GM21367 (cell line): ENCODE data around the gene NOD2.

Experiments
- ATAC-seq: cut with Tn5 transposase; IDR thresholded peaks from one replicate; pipeline ENCODE4 v1.9.1; 2021; ENCODE audit not compliant: unreplicated experiment

NOD2 gene

GRCh38 chr16:50690177-50690576 lies 3.2 kb upstream of the NOD2 start:
- no peak for ATAC-seq

GRCh38 chr16:50692644-50692998 lies 785 bp upstream of the NOD2 start:
- ATAC-seq: no peak

DNA sequence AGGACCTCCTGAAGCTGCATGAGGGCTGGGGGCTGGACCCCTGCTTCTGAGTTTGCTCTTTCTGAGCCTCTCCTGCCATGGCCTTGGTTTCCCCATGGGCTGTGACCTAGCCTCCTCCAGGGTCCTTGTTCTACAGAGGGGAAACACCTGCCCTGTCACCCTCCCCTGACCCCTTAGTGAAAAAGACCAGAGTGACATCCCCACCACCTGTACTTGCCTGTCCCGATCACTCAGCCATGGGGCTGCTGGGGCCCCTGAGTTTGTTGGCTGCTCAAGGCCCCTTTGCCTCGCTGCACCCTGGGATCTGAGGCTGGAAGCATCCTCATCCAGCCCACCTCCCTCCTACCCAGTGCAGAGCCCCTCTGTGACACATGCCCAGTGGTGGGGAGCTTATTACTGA lies 800 bp downstream of the NOD2 start:
- no peak for ATAC-seq

- ATAC-seq: no peak
These were observed 1.9 kb downstream of the NOD2 start for GRCh38 chr16:50695017-50696000.

- no peak for ATAC-seq
These were observed 2.7 kb downstream of the NOD2 start for GRCh38 chr16:50696126-50696525.

GRCh38 chr16:50696575-50697420 lies 3.4 kb downstream of the NOD2 start:
- peak; percentile 45 for ATAC-seq

- ATAC-seq: no peak
These were observed 4.0 kb downstream of the NOD2 start for GRCh38 chr16:50697421-50697715.

DNA sequence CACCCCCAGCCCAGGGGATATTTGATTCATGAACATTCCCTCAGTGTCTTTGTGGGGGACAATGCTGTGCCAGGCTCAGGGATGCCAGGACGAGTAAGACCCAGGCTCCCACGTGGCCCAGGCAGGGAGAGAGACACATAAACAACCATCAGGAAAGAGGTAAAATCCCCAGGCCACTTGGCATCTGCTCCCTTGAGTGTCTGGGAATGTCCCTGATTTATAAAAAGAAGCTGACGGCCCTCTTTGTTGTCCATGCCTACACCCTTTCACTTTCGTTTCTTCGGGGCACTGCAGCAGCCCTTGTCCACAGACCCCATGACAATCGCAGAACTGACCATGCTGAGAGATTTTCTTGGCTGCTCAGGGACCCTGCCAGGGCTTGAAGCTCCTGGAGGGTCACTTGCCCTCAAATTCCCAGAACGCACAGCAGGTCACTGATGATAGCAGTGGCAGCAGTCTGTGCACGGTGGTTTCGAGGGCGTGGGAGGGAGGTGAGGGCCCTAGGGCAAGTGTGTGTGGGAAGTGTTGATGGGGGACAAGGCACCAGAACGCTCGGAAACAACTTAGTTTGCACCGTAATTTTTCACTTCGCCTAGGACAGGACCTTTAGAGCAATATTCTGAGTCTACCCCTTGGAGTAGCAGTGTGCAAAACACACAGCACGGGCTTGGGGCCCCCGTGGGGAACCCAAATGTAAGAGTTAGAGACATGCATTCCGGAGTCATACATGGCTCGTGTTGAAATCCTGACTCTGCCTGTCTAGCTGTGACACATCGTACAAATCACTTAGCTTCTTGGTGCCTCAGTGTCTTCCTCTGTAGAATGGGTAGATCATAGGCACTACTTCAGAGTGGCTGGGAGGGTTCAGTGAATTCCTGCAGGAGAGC lies 4.7 kb downstream of the NOD2 start:
- peak; percentile 34 for ATAC-seq

DNA sequence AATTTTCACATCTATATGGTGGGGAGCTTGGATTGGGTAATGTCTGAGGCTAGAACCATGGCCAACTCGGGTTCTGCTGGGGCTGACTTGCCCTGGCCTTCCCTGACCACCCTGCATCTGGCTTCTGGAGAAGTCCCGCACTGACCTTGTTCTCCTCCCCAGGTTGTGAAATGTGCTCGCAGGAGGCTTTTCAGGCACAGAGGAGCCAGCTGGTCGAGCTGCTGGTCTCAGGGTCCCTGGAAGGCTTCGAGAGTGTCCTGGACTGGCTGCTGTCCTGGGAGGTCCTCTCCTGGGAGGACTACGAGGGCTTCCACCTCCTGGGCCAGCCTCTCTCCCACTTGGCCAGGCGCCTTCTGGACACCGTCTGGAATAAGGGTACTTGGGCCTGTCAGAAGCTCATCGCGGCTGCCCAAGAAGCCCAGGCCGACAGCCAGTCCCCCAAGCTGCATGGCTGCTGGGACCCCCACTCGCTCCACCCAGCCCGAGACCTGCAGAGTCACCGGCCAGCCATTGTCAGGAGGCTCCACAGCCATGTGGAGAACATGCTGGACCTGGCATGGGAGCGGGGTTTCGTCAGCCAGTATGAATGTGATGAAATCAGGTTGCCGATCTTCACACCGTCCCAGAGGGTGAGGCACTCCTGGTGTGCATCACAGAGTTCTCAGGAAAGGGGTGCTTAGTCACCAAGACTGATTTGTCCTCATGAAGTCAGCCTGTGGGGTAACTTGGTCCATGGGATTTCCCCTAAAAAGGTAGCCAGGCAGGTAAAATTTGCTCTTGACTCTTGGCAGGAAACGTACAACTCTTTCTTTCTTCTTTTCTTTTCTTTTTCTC lies 6.1 kb downstream of the NOD2 start:
- ATAC-seq: no peak

DNA sequence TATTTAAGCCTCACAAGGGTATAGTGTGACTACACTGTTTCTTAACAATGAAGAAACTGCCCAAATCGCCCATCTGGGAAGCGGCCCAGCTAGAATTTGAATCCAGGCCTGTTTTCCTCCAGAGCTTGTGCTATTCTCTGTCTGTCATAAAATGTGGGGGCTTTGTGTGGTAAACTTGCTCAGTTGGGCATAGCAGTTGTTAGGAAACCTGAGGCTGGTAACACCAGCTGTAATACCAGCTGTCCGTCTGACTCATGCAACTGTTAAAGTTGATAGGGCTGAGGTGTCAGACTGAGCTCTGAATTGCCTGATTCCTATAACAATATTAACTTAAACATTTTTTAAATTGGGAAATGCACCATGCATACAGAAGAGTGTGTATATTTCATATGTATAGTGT lies 9.3 kb downstream of the NOD2 start:
- ATAC-seq: no peak

- ATAC-seq: no peak
These were observed 10.8 kb downstream of the NOD2 start for GRCh38 chr16:50704245-50704644.

- no peak for ATAC-seq
These were observed 12.2 kb downstream of the NOD2 start for GRCh38 chr16:50705436-50706110.

DNA sequence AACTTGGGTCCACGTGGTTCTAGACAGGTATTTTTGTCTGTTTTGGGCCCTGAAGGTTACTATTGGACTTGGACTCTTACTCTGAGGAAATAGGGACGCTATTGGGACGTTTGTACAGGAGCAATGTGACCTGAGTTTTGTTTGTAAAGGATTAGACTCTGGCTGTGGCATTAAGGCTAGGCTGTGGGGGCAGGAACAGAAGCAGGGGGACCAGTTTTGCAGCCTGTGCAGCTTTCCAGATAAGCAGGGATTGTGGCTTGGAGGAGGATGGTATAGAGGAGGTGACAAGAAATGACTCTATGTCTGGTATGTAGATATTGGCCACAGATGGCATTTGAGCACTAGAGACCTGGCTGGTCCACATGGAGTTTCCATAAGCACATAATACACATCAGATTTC lies 12.8 kb downstream of the NOD2 start:
- no peak for ATAC-seq

DNA sequence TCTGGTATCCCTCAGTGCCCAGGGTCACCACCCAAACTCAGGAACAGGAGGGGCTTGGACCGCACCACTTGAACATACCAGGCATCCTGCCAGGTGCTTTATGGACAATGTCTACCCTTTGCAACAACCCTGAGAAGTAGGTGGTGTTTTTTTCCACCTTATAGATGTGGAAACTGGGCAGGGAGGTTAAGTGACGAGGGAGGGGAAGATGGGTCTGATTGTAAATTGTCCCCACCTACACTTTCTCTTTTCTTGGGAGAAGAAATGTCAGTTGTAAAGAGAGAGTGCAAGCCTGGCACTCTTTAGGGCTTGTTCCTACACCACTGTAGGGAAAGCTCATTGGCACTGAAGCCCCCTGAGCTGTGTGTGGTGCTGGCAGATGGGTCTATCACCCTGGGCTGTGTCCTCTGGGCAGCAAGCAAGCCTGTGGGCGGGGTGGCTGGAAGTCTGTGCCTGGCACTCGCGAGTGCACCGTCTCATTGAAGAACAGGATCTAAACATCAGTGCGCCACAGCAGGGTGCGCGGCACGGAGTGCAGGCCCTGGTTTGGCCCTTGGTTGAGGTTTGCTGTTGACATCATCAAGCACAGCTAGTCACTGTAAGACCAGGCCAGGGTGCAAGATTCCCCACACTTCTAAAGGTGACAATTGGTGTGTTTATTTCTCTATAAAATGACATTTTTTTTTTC lies 15.1 kb downstream of the NOD2 start:
- ATAC-seq: no peak

- ATAC-seq: no peak
These were observed 15.8 kb downstream of the NOD2 start for GRCh38 chr16:50709061-50709684.

DNA sequence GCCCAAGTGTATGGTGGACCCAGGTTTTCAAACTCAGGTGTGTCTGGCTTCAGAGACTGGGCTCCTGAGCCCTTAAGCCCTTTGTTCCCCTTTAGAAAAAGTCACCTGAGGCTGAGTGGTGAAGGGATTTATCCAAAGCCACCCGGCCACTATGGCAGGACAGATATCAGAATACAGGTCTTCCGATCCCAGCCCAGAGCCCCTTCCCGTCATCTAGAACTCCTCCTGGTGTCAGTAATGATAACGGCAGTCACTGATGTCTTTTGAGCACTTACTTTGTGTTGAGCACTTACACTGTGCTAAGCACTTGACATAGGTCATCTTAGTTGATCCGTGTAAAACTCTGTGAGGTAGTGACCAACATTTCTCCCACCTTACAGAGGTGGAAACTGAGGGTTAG lies 16.6 kb downstream of the NOD2 start:
- ATAC-seq: no peak

DNA sequence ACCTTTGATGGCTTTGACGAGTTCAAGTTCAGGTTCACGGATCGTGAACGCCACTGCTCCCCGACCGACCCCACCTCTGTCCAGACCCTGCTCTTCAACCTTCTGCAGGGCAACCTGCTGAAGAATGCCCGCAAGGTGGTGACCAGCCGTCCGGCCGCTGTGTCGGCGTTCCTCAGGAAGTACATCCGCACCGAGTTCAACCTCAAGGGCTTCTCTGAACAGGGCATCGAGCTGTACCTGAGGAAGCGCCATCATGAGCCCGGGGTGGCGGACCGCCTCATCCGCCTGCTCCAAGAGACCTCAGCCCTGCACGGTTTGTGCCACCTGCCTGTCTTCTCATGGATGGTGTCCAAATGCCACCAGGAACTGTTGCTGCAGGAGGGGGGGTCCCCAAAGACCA lies 17.6 kb downstream of the NOD2 start:
- no peak for ATAC-seq

DNA sequence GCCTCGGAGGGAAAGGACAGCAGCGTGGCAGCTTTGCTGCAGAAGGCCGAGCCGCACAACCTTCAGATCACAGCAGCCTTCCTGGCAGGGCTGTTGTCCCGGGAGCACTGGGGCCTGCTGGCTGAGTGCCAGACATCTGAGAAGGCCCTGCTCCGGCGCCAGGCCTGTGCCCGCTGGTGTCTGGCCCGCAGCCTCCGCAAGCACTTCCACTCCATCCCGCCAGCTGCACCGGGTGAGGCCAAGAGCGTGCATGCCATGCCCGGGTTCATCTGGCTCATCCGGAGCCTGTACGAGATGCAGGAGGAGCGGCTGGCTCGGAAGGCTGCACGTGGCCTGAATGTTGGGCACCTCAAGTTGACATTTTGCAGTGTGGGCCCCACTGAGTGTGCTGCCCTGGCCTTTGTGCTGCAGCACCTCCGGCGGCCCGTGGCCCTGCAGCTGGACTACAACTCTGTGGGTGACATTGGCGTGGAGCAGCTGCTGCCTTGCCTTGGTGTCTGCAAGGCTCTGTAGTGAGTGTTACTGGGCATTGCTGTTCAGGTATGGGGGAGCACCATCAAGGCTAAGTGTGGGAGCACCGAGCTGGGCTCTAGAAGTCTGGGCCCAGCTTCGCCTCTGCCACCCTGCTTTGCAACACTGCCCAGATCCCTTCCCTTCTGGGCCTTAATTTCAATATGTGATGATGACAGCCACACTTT lies 18.6 kb downstream of the NOD2 start:
- ATAC-seq: no peak
